Breast epithelium (tissue), 4 donors: ENCODE results near the gene TENT4A. TPM values are rescaled to one million over a fixed set of nuclear protein-coding genes. Genes with fewer than 3 reads are reported as not detected.

Experiments
- DNase-seq, 2 donors: peaks; one replicate each; pipeline ENCODE4 v3.0.0-alpha.2; 2019; ENCODE audit warnings: low spot score in 2 of 2
- H3K27ac ChIP-seq, 2 donors: fragments of 200-600 bp; sonication (generic) in 1 of 2; one replicate each; pipeline ENCODE4 v1.5.1; 2016 to 2019; ENCODE audit warnings: mild to moderate bottlenecking in 1 of 2
- H3K27me3 ChIP-seq, 2 donors: fragments of 200-600 bp; sonication (generic) in 1 of 2; one replicate each; pipeline versions ENCODE4 v1.5.1 to v1.6.0; 2017 to 2019; ENCODE audit warnings: control low read depth in 1 of 2, mild to moderate bottlenecking in 1 of 2
- H3K36me3 ChIP-seq: fragments of 200-600 bp; one replicate; pipeline ENCODE4 v1.5.1; 2019
- H3K4me1 ChIP-seq, 2 donors: fragments of 200-600 bp; sonication (generic); one replicate each; pipeline ENCODE4 v1.5.1; 2016 to 2019; ENCODE audit warnings: control low read depth in 1 of 2
- H3K4me3 ChIP-seq, 3 donors: fragments of 200-600 bp; sonication (generic); 1 replicate in 2 of 3; 2 replicates in 1 of 3; pipeline ENCODE4 v1.5.1; 2016 to 2019; ENCODE audit warnings: mild to moderate bottlenecking in 3 of 3, moderate library complexity in 2 of 3
- H3K9me3 ChIP-seq, 2 donors: fragments of 200-600 bp; sonication (generic) in 1 of 2; one replicate each; pipeline ENCODE4 v1.5.1; 2016 to 2019; ENCODE audit warnings: control low read depth in 1 of 2
- CTCF ChIP-seq, 3 donors: fragments of 450-650 bp; IDR thresholded peaks; one replicate each; pipeline ENCODE4 v1.5.1; 2016 to 2017; ENCODE audit warnings: antibody characterized with exemption in 3 of 3, mild to moderate bottlenecking in 3 of 3, moderate library complexity in 3 of 3
- POLR2A ChIP-seq: fragments of 450-650 bp; IDR thresholded peaks from one replicate; pipeline ENCODE4 v1.6.1; 2016; ENCODE audit warnings: antibody characterized with exemption, mild to moderate bottlenecking, moderate library complexity
- POLR2AphosphoS5 ChIP-seq, 3 donors: sonication (generic); formaldehyde crosslinking; IDR thresholded peaks; one replicate each; pipeline ENCODE4 v1.6.1; 2017; ENCODE audit warnings: antibody characterized with exemption in 3 of 3
- intact Hi-C: fragments of 100-400 bp; cut with DNase I; formaldehyde crosslinking; loops from one replicate; pipeline ENCODE4 v1.15.1; 2023; ENCODE audit warnings: low total_unique reads
- total RNA-seq, 3 donors: library from RNA; depleted of rRNA; stranded (reverse); fragments of >200 nt; gene quantifications; one replicate each; pipeline ENCODE4 v1.1.0, GENCODE V29; 2016

TENT4A gene
- total RNA-seq, 3 donors from 2014 or later = 24.1 to 26.2 (median 24.8) TPM

GRCh38 chr5:6804766-6805501 is 91.7 kb downstream of the TENT4A start:
- Histone ChIP-seq H3K4me3 (no peak overlapping the region), H3K9me3 (no peaks in the 10 kb centered on the region), H3K4me1 (no peaks in the 10 kb centered on the region), H3K27me3 (no peaks in the 10 kb centered on the region), H3K36me3 (no peaks in the 10 kb centered on the region), H3K27ac (no peak overlapping the region)
- intact Hi-C loops = no loop called here
- DNase-seq = no peak
- TF ChIP-seq CTCF (IDR thresholded peaks at IDR 0.05) (no peak), POLR2AphosphoS5 (IDR thresholded peaks at IDR 0.05) (no peak), POLR2A (no peak)

- Histone ChIP-seq H3K9me3 (no peaks in the 10 kb centered on the region), H3K36me3 (no peaks in the 10 kb centered on the region), H3K27me3 (no peaks in the 10 kb centered on the region), H3K4me1 (no peaks in the 10 kb centered on the region), H3K27ac (no peak overlapping the region), H3K4me3 (no peak overlapping the region)
- no peak for TF ChIP-seq CTCF (IDR thresholded peaks at IDR 0.05)
- no peak for TF ChIP-seq POLR2AphosphoS5 (IDR thresholded peaks at IDR 0.05)
- no peak for TF ChIP-seq POLR2A
- intact Hi-C loops = no loop called here
- DNase-seq = no peak
Observed at GRCh38 chr5:6805841-6806240, 92.6 kb downstream of the TENT4A start.

Other genes with a start within 250 kb of the TENT4A start
- gene NSUN2, start 80.4 kb upstream of the TENT4A start, total RNA-seq = 10 to 100 TPM; 36.8 to 58.7 (median 55.6) TPM
- gene SRD5A1, start 80.0 kb upstream of the TENT4A start, total RNA-seq = 10 to 100 TPM in 1 of 3 donors, 1 to 10 TPM in 2; 3.6 to 10.6 (median 7.0) TPM